Hepatocyte (in vitro differentiated cells): ENCODE measurements around the gene ADAMTSL1. TPM values are rescaled to one million over a fixed set of nuclear protein-coding genes. Genes with fewer than 3 reads are reported as not detected.

Experiments used
- DNase-seq: peaks from one replicate; pipeline ENCODE4 v3.0.0-alpha.2; 2016; ENCODE audit warnings: low spot score
- H2AFZ ChIP-seq: fragments of 200-600 bp; sonication (generic); 2 replicates; pipeline ENCODE4 v1.6.0; 2016; ENCODE audit warnings: antibody characterized with exemption, mild to moderate bottlenecking
- H3K27ac ChIP-seq: fragments of 200-600 bp; sonication (generic); 2 replicates; pipeline ENCODE4 v1.5.1; 2016; ENCODE audit warnings: mild to moderate bottlenecking
- H3K27me3 ChIP-seq: fragments of 200-600 bp; sonication (generic); 2 replicates; pipeline ENCODE4 v1.6.1; 2016
- H3K36me3 ChIP-seq: fragments of 200-600 bp; sonication (generic); replicated peaks from 2 replicates; pipeline ENCODE4 v1.5.1; 2016; ENCODE audit warnings: low read depth; ENCODE audit not compliant: insufficient read depth
- H3K4me1 ChIP-seq: fragments of 200-600 bp; sonication (generic); 2 replicates; pipeline ENCODE4 v1.5.1; 2016; ENCODE audit warnings: mild to moderate bottlenecking, moderate library complexity; ENCODE audit not compliant: insufficient read depth
- H3K4me2 ChIP-seq: fragments of 200-600 bp; sonication (generic); 2 replicates; pipeline ENCODE4 v1.6.0; 2016
- H3K4me3 ChIP-seq: fragments of 200-600 bp; sonication (generic); 2 replicates; pipeline ENCODE4 v1.5.1; 2016; ENCODE audit warnings: mild to moderate bottlenecking
- H3K79me2 ChIP-seq: fragments of 200-600 bp; sonication (generic); 2 replicates; pipeline ENCODE4 v1.6.0; 2017; ENCODE audit warnings: mild to moderate bottlenecking
- H3K9me2 ChIP-seq: fragments of 200-600 bp; sonication (generic); replicated peaks from 2 replicates; pipeline ENCODE4 v1.6.0; 2017; ENCODE audit warnings: mild to moderate bottlenecking; ENCODE audit not compliant: insufficient read depth
- H3K9me3 ChIP-seq: fragments of 200-600 bp; sonication (generic); 2 replicates; pipeline ENCODE4 v1.5.1; 2016; ENCODE audit warnings: low read depth, mild to moderate bottlenecking
- H4K20me1 ChIP-seq: fragments of 200-600 bp; sonication (generic); 2 replicates; pipeline ENCODE4 v1.6.0; 2016; ENCODE audit warnings: mild to moderate bottlenecking; ENCODE audit not compliant: insufficient read depth, poor library complexity, severe bottlenecking
- EZH2 ChIP-seq: fragments of 200-600 bp; sonication (generic); IDR thresholded peaks from 2 replicates; pipeline ENCODE4 v1.6.1; 2016; ENCODE audit warnings: antibody characterized with exemption, mild to moderate bottlenecking, borderline replicate concordance
- EZH2phosphoT487 ChIP-seq: fragments of 200-600 bp; sonication (generic); IDR thresholded peaks from one replicate; pipeline ENCODE4 v1.6.1; 2018; ENCODE audit warnings: antibody characterized with exemption, mild to moderate bottlenecking, low read depth, moderate library complexity; ENCODE audit not compliant: unreplicated experiment, severe bottlenecking
- WGBS: methylation state at CpG from one replicate; pipeline ENCODE4 v1.1.6; 2016; ENCODE audit warnings: low lambda C conversion rate; ENCODE audit errors: missing lambda C conversion rate; 5-methylcytosine and 5-hydroxymethylcytosine counted together
- polyA plus RNA-seq: library from polyadenylated mRNA; unstranded; fragments of >200 nt; fragmentation: Nextera tagmentation; extraction: Ambion mirVana; gene quantifications from 2 replicates; pipeline ENCODE4 v1.2.1, GENCODE V29; 2016
- total RNA-seq: library from RNA; depleted of rRNA; stranded (reverse); fragments of >200 nt; gene quantifications from 2 replicates; pipeline ENCODE4 v1.2.3, GENCODE V29; 2014
- TF ChIP-seq, protein P1 (sequence below): fragments of 200-600 bp; sonication (generic); IDR thresholded peaks from 2 replicates; pipeline ENCODE4 v1.5.1; 2016; ENCODE audit warnings: antibody characterized with exemption, mild to moderate bottlenecking; ENCODE audit not compliant: poor library complexity

Gene ADAMTSL1
- total and polyA plus RNA-seq, 2 experiments from 2014 or later: 7.2 to 24.0 TPM

DNA sequence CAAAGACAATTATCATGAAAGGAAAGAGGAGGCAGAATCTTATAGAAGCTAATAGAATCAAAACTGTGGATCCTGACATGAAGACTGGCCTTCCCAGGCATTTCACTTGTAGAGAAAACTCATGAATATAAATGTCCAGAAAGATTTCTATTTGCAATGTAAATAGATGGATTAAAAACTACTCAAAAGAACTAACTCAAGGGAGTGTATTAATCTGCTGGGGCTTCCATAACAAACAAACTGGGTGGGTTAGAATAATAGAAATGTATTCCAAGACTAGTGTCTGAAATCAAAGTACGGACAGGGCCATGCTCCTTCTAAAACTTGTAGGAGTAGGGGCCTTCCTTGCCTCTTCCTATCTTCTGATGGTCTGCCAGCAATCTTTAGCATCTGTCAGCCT is 267.4 kb downstream of the ADAMTSL1 start:
- H2AFZ ChIP-seq: no peak overlapping the region
- WGBS: 100% methylated on average over 1 of the region's 1 CpG
- no peaks in the 10 kb centered on the region for H3K36me3 ChIP-seq
- H3K4me3 ChIP-seq: no peak overlapping the region
- TF ChIP-seq EZH2 (no peak), EZH2phosphoT487 (no peak)
- no peaks in the 10 kb centered on the region for H3K79me2 ChIP-seq
- H3K9me3 ChIP-seq: no peaks in the 10 kb centered on the region
- H3K4me2 ChIP-seq: no peak overlapping the region
- no peaks in the 10 kb centered on the region for H3K27me3 ChIP-seq
- no peaks in the 10 kb centered on the region for H4K20me1 ChIP-seq
- no peak for DNase-seq
- H3K9me2 ChIP-seq: no peaks in the 10 kb centered on the region
- no peaks in the 10 kb centered on the region for H3K4me1 ChIP-seq
- H3K27ac ChIP-seq: no peak overlapping the region

DNA sequence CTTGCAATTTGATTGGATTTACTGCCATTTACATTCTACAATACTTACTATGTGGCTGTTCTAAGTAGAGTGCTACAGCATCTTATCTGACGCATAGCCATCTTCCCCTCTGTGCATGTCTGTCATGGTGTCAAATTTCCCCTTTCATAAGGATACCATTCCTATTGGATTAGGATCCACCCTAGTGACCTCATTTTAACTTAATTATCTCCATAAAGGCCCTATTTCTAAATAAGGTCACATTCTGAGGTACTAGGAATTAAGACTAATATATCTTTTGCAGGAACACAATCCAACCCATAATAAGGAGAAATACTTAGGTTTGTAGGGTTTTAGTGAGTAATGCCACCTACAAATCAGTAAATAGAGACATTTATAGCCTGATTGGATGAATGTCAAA is 268.0 kb downstream of the ADAMTSL1 start:
- no peak overlapping the region for H3K27ac ChIP-seq
- WGBS: 90% methylated on average over 1 of the region's 1 CpG
- H3K9me2 ChIP-seq: no peaks in the 10 kb centered on the region
- no peak overlapping the region for H3K4me2 ChIP-seq
- H3K4me1 ChIP-seq: no peaks in the 10 kb centered on the region
- no peaks in the 10 kb centered on the region for H3K36me3 ChIP-seq
- TF ChIP-seq EZH2: no peak
- TF ChIP-seq, protein P1, sequence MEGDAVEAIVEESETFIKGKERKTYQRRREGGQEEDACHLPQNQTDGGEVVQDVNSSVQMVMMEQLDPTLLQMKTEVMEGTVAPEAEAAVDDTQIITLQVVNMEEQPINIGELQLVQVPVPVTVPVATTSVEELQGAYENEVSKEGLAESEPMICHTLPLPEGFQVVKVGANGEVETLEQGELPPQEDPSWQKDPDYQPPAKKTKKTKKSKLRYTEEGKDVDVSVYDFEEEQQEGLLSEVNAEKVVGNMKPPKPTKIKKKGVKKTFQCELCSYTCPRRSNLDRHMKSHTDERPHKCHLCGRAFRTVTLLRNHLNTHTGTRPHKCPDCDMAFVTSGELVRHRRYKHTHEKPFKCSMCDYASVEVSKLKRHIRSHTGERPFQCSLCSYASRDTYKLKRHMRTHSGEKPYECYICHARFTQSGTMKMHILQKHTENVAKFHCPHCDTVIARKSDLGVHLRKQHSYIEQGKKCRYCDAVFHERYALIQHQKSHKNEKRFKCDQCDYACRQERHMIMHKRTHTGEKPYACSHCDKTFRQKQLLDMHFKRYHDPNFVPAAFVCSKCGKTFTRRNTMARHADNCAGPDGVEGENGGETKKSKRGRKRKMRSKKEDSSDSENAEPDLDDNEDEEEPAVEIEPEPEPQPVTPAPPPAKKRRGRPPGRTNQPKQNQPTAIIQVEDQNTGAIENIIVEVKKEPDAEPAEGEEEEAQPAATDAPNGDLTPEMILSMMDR: no peak
- no peak for TF ChIP-seq EZH2phosphoT487
- no peak for DNase-seq
- no peaks in the 10 kb centered on the region for H3K9me3 ChIP-seq
- no peaks in the 10 kb centered on the region for H3K27me3 ChIP-seq
- H3K4me3 ChIP-seq: no peak overlapping the region
- no peaks in the 10 kb centered on the region for H4K20me1 ChIP-seq
- H3K79me2 ChIP-seq: no peaks in the 10 kb centered on the region
- no peak overlapping the region for H2AFZ ChIP-seq

DNA sequence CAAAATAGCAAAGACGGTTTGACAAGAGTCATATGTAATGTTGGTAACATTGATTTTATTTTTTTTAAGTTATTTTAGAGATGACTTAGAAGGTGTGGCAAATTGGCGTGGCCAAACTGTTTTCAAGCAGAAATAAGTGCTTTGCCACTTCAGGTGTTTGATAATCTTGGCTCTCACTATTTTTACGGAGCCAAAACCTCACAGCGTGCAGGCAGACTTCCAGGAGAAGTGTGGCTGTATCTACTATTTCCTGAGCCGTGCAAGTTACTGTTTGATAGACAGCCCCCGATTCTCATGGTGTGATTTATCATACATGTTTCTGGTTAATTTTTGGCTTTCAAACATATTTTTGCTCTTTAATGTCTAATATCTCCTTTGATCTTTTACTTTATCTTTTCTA is 269.5 kb downstream of the ADAMTSL1 start:
- TF ChIP-seq EZH2phosphoT487 (no peak), EZH2 (no peak)
- TF ChIP-seq, protein P1: no peak
- no peaks in the 10 kb centered on the region for H3K9me2 ChIP-seq
- no peak overlapping the region for H3K4me3 ChIP-seq
- no peaks in the 10 kb centered on the region for H3K36me3 ChIP-seq
- H3K27me3 ChIP-seq: no peaks in the 10 kb centered on the region
- no peaks in the 10 kb centered on the region for H3K9me3 ChIP-seq
- H3K79me2 ChIP-seq: no peaks in the 10 kb centered on the region
- no peak overlapping the region for H2AFZ ChIP-seq
- no peaks in the 10 kb centered on the region for H3K4me1 ChIP-seq
- no peak overlapping the region for H3K4me2 ChIP-seq
- no peak for DNase-seq
- 79% methylated on average over 6 of the region's 6 CpGs for WGBS
- no peak overlapping the region for H3K27ac ChIP-seq
- H4K20me1 ChIP-seq: no peaks in the 10 kb centered on the region

DNA sequence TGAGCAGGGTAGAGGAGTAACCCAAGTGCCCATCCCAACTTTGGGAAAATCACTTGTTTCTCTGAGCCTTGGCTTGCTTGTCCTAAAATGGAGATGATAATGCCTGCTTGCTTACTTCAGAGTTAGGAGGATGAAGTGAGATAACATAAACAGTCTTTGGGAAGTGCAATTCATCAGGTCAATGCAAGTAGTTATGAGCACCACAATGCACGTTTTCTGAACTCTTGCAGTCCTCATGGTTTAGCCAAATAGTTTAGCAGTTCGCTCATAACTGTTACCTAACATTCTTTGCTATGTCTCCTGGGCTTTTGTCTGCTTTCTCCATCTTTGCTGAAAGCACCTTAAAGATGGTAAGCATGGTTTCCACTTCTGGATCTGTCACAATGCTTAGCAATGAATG is 270.0 kb downstream of the ADAMTSL1 start:
- Histone ChIP-seq H3K27me3 (no peaks in the 10 kb centered on the region), H3K27ac (no peak overlapping the region), H3K4me3 (no peak overlapping the region), H3K36me3 (no peaks in the 10 kb centered on the region), H4K20me1 (no peaks in the 10 kb centered on the region), H3K79me2 (no peaks in the 10 kb centered on the region), H3K9me2 (no peaks in the 10 kb centered on the region), H3K9me3 (no peaks in the 10 kb centered on the region), H2AFZ (no peak overlapping the region), H3K4me1 (no peaks in the 10 kb centered on the region), H3K4me2 (no peak overlapping the region)
- TF ChIP-seq EZH2phosphoT487 (no peak), EZH2 (no peak)
- TF ChIP-seq, protein P1: no peak
- no peak for DNase-seq
- WGBS: 54% methylated on average over 2 of the region's 2 CpGs
